Keratinocyte (primary cell): ENCODE measurements around the gene PPFIA3. TPM values are rescaled to one million over a fixed set of nuclear protein-coding genes. Genes with fewer than 3 reads are reported as not detected.
"Not testable (repeated sequence)": the region's sequence is repeated elsewhere in the genome, so short reads cannot be mapped to it uniquely, and the experiment has no call there.

ENCODE experiments used
- DNase-seq: peaks from one replicate; pipeline ENCODE4 v3.0.0-alpha.2; 2011; ENCODE audit warnings: low read depth, missing footprints, low spot score
- FAIRE-seq: peaks from 2 replicates; lab custom pipeline; 2011; peaks lifted over from hg19 to GRCh38; lab: Jason Lieb, UNC
- H2AFZ ChIP-seq: 2 replicates; pipeline ENCODE4 v1.6.0; 2012; ENCODE audit warnings: low read length, control low read depth, inconsistent platforms; ENCODE audit not compliant: control insufficient read depth
- H3K27ac ChIP-seq: 2 replicates; pipeline ENCODE4 v1.5.1; 2011; ENCODE audit warnings: low read length; ENCODE audit not compliant: control insufficient read depth, insufficient read depth
- H3K27me3 ChIP-seq: 3 replicates; pipeline ENCODE4 v1.6.0; 2011; ENCODE audit warnings: low read length; ENCODE audit not compliant: control insufficient read depth, insufficient read depth; ENCODE audit errors: extremely low read depth
- H3K36me3 ChIP-seq, 2 experiments: 2 replicates in 1 of 2; 3 replicates in 1 of 2; pipeline ENCODE4 v1.5.1; 2011; ENCODE audit warnings: low read length in 2 of 2, mild to moderate bottlenecking in 1 of 2; ENCODE audit not compliant: control insufficient read depth in 2 of 2, insufficient read depth in 2 of 2; ENCODE audit errors: extremely low read depth in 1 of 2
- H3K4me1 ChIP-seq: 3 replicates; pipeline ENCODE4 v1.5.1; 2011; ENCODE audit warnings: low read length; ENCODE audit not compliant: control insufficient read depth, insufficient read depth; ENCODE audit errors: extremely low read depth
- H3K4me2 ChIP-seq: 3 replicates; pipeline ENCODE4 v1.6.0; 2011; ENCODE audit warnings: low read depth, low read length; ENCODE audit not compliant: control insufficient read depth, insufficient read depth; ENCODE audit errors: extremely low read depth
- H3K4me3 ChIP-seq, 3 experiments: fragments of 200-600 bp in 1 of 3; sonication (generic) in 1 of 3; 2 replicates in 2 of 3; 3 replicates in 1 of 3; pipeline ENCODE4 v1.5.1; 2011 to 2016; ENCODE audit warnings: low read length in 3 of 3, mild to moderate bottlenecking in 3 of 3, control low read depth in 2 of 3, inconsistent platforms in 1 of 3, low read depth in 1 of 3, mixed read lengths in 1 of 3, mixed run types in 1 of 3, moderate library complexity in 1 of 3; ENCODE audit not compliant: control insufficient read depth in 2 of 3, insufficient read depth in 2 of 3; ENCODE audit errors: extremely low read depth in 1 of 3
- H3K79me2 ChIP-seq: 2 replicates; pipeline ENCODE4 v1.6.0; 2012; ENCODE audit warnings: low read length; ENCODE audit not compliant: control insufficient read depth, insufficient read depth
- H3K9ac ChIP-seq: 3 replicates; pipeline ENCODE4 v1.6.0; 2011; ENCODE audit warnings: low read length; ENCODE audit not compliant: control insufficient read depth, insufficient read depth; ENCODE audit errors: extremely low read depth
- H3K9me1 ChIP-seq: 3 replicates; pipeline ENCODE4 v1.6.0; 2011; ENCODE audit warnings: low read length; ENCODE audit not compliant: control insufficient read depth, insufficient read depth; ENCODE audit errors: extremely low read depth
- H3K9me3 ChIP-seq: 2 replicates; pipeline ENCODE4 v1.5.1; 2012; ENCODE audit warnings: low read depth, low read length; ENCODE audit not compliant: control insufficient read depth
- H4K20me1 ChIP-seq: 3 replicates; pipeline ENCODE4 v1.6.0; 2011; ENCODE audit warnings: low read length; ENCODE audit not compliant: control insufficient read depth, insufficient read depth; ENCODE audit errors: extremely low read depth
- EZH2 ChIP-seq: IDR thresholded peaks from one replicate; pipeline ENCODE4 v1.6.1; 2012; ENCODE audit warnings: inconsistent platforms, mild to moderate bottlenecking, low read length, moderate library complexity
- dilution Hi-C: fragments of 300-500 bp; cut with MboI; formaldehyde crosslinking; loops from one replicate; pipeline ENCODE4 v1.7.0; 2020; ENCODE audit warnings: low sequenced_read_pairs; ENCODE audit not compliant: extremely low pct_ligation_motif_present
- polyA plus RNA-seq, 5 experiments: library from polyadenylated mRNA; depleted of rRNA in 3 of 5; stranded (reverse) in 3 of 5; stranded (forward) in 1 of 5; unstranded in 1 of 5; fragments of >200 nt; gene quantifications; 1 replicate in 1 of 5; 2 replicates in 3 of 5; 3 replicates in 1 of 5; pipeline versions ENCODE4 v1.2.1 to v1.2.3, GENCODE V29; 2011 to 2012; ENCODE audit warnings: missing spikeins in 2 of 5, low read depth in 1 of 5, low replicate concordance in 1 of 5
- TF ChIP-seq, protein P1 (sequence below), 3 experiments: IDR thresholded peaks in 1 of 3; conservative IDR thresholded peaks in 1 of 3; optimal IDR thresholded peaks in 1 of 3; 2 replicates in 2 of 3; 3 replicates in 1 of 3; pipeline versions ENCODE3 to v1.5.1; 2011; ENCODE audit warnings: low read length in 3 of 3, mild to moderate bottlenecking in 3 of 3, moderate library complexity in 2 of 3, control low read depth in 1 of 3, inconsistent platforms in 1 of 3; ENCODE audit not compliant: insufficient read depth in 2 of 3; ENCODE audit errors: extremely low read depth in 1 of 3

The PPFIA3 gene
- polyA plus RNA-seq, 1 donor (not counting 4 experiments of a cell fraction or from before 2014, with no cell fraction given) = 3.0 TPM

DNA sequence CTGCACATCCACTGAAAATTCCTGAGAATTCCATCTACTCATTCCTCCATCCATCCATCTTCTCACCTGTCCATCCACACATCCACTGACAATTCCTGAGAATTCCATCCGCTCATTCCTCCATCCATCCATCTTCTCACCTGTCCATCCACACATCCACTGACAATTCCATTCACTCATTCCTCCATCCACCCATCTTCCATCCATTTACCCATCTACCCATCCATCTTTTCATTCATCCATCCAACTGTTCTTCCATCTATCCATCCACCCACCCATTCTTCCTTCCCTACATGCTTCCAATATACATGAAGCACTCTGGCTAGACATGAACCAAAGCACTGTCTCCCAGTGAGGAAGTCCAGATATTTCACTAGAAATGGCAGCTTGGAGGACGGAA is 53.9 kb downstream of the PPFIA3 start:
- H3K9me3 ChIP-seq = no peaks in the 10 kb centered on the region
- H3K9ac ChIP-seq = no peak overlapping the region
- TF ChIP-seq EZH2 = no peak
- TF ChIP-seq, protein P1, sequence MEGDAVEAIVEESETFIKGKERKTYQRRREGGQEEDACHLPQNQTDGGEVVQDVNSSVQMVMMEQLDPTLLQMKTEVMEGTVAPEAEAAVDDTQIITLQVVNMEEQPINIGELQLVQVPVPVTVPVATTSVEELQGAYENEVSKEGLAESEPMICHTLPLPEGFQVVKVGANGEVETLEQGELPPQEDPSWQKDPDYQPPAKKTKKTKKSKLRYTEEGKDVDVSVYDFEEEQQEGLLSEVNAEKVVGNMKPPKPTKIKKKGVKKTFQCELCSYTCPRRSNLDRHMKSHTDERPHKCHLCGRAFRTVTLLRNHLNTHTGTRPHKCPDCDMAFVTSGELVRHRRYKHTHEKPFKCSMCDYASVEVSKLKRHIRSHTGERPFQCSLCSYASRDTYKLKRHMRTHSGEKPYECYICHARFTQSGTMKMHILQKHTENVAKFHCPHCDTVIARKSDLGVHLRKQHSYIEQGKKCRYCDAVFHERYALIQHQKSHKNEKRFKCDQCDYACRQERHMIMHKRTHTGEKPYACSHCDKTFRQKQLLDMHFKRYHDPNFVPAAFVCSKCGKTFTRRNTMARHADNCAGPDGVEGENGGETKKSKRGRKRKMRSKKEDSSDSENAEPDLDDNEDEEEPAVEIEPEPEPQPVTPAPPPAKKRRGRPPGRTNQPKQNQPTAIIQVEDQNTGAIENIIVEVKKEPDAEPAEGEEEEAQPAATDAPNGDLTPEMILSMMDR (optimal IDR thresholded peaks at IDR 0.05 in 1 of 3, IDR thresholded peaks at IDR 0.05 in 1 of 3, conservative IDR thresholded peaks at IDR 0.05 in 1 of 3; ENCODE audit: extremely low read depth in 1 of 3, insufficient read depth in 2 of 3, low read length in 3 of 3) = no peak
- no peak for FAIRE-seq
- no peak for DNase-seq
- H3K27me3 ChIP-seq = no peaks in the 10 kb centered on the region
- H2AFZ ChIP-seq = no peak overlapping the region
- H4K20me1 ChIP-seq = no peaks in the 10 kb centered on the region
- H3K27ac ChIP-seq = no peak overlapping the region
- H3K36me3 ChIP-seq = peaks cover 10 to 47% of the 10 kb centered on the region in 2 experiments
- no peak overlapping the region for H3K4me3 ChIP-seq
- dilution Hi-C loops = no loop called here
- H3K4me1 ChIP-seq = no peaks in the 10 kb centered on the region
- no peak overlapping the region for H3K4me2 ChIP-seq
- no peaks in the 10 kb centered on the region for H3K9me1 ChIP-seq
- no peaks in the 10 kb centered on the region for H3K79me2 ChIP-seq

GRCh38 chr19:49180659-49181058 is 61.3 kb downstream of the PPFIA3 start:
- DNase-seq (no peak), FAIRE-seq (no peak)
- H3K4me2 ChIP-seq = no peak overlapping the region
- H2AFZ ChIP-seq = no peak overlapping the region
- no peak overlapping the region for H3K27ac ChIP-seq
- no peak overlapping the region for H3K4me3 ChIP-seq
- H4K20me1 ChIP-seq = no peaks in the 10 kb centered on the region
- dilution Hi-C loops = no loop called here
- no peaks in the 10 kb centered on the region for H3K9me1 ChIP-seq
- peaks cover 10 to 36% of the 10 kb centered on the region in 2 experiments for H3K36me3 ChIP-seq
- H3K9me3 ChIP-seq = no peaks in the 10 kb centered on the region
- H3K79me2 ChIP-seq = no peaks in the 10 kb centered on the region
- no peaks in the 10 kb centered on the region for H3K4me1 ChIP-seq
- no peak overlapping the region for H3K9ac ChIP-seq
- TF ChIP-seq, protein P1 (optimal IDR thresholded peaks at IDR 0.05 in 1 of 3, IDR thresholded peaks at IDR 0.05 in 1 of 3, conservative IDR thresholded peaks at IDR 0.05 in 1 of 3; ENCODE audit: extremely low read depth in 1 of 3, insufficient read depth in 2 of 3, low read length in 3 of 3) = no peak
- TF ChIP-seq EZH2 = no peak
- no peaks in the 10 kb centered on the region for H3K27me3 ChIP-seq

GRCh38 chr19:49182010-49182847 is 62.9 kb downstream of the PPFIA3 start:
- H4K20me1 ChIP-seq, H3K9ac ChIP-seq, H2AFZ ChIP-seq, H3K9me1 ChIP-seq, H3K9me3 ChIP-seq, H3K4me2 ChIP-seq, FAIRE-seq, H3K79me2 ChIP-seq, H3K27me3 ChIP-seq, dilution Hi-C loops, H3K4me3 ChIP-seq, DNase-seq, H3K4me1 ChIP-seq, H3K27ac ChIP-seq: not testable (repeated sequence)
- H3K36me3 ChIP-seq = peaks cover 10 to 33% of the 10 kb centered on the region in 2 experiments
